ENCODE measurements around the gene PARK7. TPM values are rescaled to one million over a fixed set of nuclear protein-coding genes. Genes with fewer than 3 reads are reported as not detected.

The PARK7 gene
- total RNA-seq, 1 experiment from 2014 or later, result 448 TPM

DNA sequence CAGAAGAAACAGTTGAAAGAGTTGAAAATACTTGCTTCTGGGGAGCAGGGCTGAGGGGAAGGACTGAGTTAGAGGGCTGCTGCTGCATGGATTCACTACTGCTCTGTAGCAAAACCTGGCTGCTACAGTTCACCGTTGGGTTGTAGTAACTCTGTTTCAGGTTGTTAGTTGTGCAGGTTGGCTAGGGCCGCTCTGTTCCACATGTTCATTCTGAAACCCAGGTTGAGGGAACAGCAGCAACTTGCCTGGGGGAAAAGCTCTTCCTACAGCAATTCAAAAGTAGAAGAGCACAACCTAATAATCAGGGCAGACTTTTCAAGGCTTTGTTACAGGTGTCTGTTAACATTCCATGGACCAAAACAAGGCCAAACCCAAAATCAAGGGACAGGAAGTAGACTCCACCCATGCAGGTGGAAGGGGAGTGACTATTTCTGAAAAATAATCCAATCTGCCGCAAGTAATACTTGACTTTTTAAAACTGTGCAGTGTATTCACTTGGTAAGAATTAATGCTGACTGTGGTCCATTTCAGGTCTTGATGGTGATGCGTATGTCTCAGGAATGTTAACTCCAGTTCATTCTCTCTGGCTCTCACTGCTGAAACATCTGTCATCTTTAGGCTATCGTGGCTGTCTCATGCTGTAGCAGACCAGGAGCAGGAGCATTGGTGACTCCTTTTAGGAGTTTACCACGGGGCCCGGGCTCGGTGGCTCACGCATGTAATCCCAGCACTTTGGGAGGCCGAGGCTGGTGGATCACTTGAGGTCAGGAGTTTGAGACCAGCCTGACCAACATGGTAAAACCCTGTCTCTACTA, 5.1 kb upstream of the PARK7 start:
- Histone ChIP-seq H3K9me3 (ENCODE audit: control insufficient read depth, insufficient read depth, low read depth, low read length) (no peaks in the 10 kb centered on the region), H3K27me3 (ENCODE audit: control insufficient read depth, insufficient read depth, low read length) (no peaks in the 10 kb centered on the region), H3K4me3 (ENCODE audit: low read depth in 2 of 2, low read length in 2 of 2) (no peak overlapping the region), H3K27ac (ENCODE audit: low read length) (no peak overlapping the region; the same call in 1 of the 2 replicates), H3K36me3 (ENCODE audit: control insufficient read depth, insufficient read depth, low read length) (no peaks in the 10 kb centered on the region), H3K4me1 (ENCODE audit: control insufficient read depth, insufficient read depth, low read length) (peaks cover 6% of the 10 kb centered on the region; the same call in 1 of the 2 replicates)
- no peak for ATAC-seq
- CTCF ChIA-PET, result no interaction called here
- TF ChIP-seq, protein P1, sequence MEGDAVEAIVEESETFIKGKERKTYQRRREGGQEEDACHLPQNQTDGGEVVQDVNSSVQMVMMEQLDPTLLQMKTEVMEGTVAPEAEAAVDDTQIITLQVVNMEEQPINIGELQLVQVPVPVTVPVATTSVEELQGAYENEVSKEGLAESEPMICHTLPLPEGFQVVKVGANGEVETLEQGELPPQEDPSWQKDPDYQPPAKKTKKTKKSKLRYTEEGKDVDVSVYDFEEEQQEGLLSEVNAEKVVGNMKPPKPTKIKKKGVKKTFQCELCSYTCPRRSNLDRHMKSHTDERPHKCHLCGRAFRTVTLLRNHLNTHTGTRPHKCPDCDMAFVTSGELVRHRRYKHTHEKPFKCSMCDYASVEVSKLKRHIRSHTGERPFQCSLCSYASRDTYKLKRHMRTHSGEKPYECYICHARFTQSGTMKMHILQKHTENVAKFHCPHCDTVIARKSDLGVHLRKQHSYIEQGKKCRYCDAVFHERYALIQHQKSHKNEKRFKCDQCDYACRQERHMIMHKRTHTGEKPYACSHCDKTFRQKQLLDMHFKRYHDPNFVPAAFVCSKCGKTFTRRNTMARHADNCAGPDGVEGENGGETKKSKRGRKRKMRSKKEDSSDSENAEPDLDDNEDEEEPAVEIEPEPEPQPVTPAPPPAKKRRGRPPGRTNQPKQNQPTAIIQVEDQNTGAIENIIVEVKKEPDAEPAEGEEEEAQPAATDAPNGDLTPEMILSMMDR (IDR thresholded peaks at IDR 0.05), result no peak
- no peak for TF ChIP-seq SIN3A (IDR thresholded peaks at IDR 0.05; ENCODE audit: borderline replicate concordance, insufficient read depth, low read depth, low read length)
- TF ChIP-seq, protein P2, sequence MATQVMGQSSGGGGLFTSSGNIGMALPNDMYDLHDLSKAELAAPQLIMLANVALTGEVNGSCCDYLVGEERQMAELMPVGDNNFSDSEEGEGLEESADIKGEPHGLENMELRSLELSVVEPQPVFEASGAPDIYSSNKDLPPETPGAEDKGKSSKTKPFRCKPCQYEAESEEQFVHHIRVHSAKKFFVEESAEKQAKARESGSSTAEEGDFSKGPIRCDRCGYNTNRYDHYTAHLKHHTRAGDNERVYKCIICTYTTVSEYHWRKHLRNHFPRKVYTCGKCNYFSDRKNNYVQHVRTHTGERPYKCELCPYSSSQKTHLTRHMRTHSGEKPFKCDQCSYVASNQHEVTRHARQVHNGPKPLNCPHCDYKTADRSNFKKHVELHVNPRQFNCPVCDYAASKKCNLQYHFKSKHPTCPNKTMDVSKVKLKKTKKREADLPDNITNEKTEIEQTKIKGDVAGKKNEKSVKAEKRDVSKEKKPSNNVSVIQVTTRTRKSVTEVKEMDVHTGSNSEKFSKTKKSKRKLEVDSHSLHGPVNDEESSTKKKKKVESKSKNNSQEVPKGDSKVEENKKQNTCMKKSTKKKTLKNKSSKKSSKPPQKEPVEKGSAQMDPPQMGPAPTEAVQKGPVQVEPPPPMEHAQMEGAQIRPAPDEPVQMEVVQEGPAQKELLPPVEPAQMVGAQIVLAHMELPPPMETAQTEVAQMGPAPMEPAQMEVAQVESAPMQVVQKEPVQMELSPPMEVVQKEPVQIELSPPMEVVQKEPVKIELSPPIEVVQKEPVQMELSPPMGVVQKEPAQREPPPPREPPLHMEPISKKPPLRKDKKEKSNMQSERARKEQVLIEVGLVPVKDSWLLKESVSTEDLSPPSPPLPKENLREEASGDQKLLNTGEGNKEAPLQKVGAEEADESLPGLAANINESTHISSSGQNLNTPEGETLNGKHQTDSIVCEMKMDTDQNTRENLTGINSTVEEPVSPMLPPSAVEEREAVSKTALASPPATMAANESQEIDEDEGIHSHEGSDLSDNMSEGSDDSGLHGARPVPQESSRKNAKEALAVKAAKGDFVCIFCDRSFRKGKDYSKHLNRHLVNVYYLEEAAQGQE (IDR thresholded peaks at IDR 0.05; ENCODE audit: insufficient read depth in 1 of 2, low read depth in 2 of 2, low read length in 1 of 2), result no peak
- TF ChIP-seq TCF7L2 (IDR thresholded peaks at IDR 0.05; ENCODE audit: low read depth, low read length), result no peak
- TF ChIP-seq POLR2AphosphoS5 (IDR thresholded peaks at IDR 0.05; ENCODE audit: low read depth, low read length), result no peak
- no peak for DNase-seq (ENCODE audit: low read depth, low spot score)
- POLR2A ChIA-PET, result no interaction called here
- intact Hi-C loops (cut with micrococcal nuclease; ENCODE audit: unreplicated experiment) (no loop called here), in situ Hi-C loops (cut with HindIII; ENCODE audit: low pct_unique_long_range_greater_than_20kb, low sequenced_read_pairs) (no loop called here)
- no TSS peak for BruUV-seq (replicated peaks)

DNA sequence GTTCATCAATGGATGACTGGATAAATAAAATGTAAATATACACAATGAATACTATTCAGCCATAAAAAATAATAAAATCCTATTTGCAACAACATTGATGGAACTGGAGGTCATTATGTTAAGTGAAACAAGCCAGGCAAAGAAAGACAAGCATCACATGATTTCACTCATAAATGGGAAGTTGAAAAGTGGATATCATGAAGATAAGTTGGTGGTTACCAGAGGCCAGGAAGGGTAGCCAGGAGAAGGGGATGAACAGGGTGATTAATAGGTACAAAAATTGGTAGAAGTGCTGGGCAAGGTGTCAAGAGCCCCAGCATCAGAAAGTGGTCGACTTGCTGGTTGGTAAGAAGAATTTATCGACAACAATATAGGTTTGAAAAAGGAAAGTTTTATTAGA, 1.3 kb upstream of the PARK7 start:
- Histone ChIP-seq H3K4me1 (ENCODE audit: control insufficient read depth, insufficient read depth, low read length) (peaks cover 19% of the 10 kb centered on the region), H3K27ac (ENCODE audit: low read length) (peak overlapping the region; percentile 93; the same call in 1 of the 2 replicates), H3K4me3 (ENCODE audit: low read depth in 2 of 2, low read length in 2 of 2) (peak overlapping the region in 1 of 2 experiments; percentile 96; a peak in 1 of 4 replicates), H3K36me3 (ENCODE audit: control insufficient read depth, insufficient read depth, low read length) (peaks cover 11% of the 10 kb centered on the region), H3K27me3 (ENCODE audit: control insufficient read depth, insufficient read depth, low read length) (no peaks in the 10 kb centered on the region), H3K9me3 (ENCODE audit: control insufficient read depth, insufficient read depth, low read depth, low read length) (no peaks in the 10 kb centered on the region)
- ATAC-seq (no peak), DNase-seq (ENCODE audit: low read depth, low spot score) (no peak)
- TF ChIP-seq TCF7L2 (IDR thresholded peaks at IDR 0.05; ENCODE audit: low read depth, low read length), result no peak
- no peak for TF ChIP-seq SIN3A (IDR thresholded peaks at IDR 0.05; ENCODE audit: borderline replicate concordance, insufficient read depth, low read depth, low read length)
- TF ChIP-seq, protein P2 (IDR thresholded peaks at IDR 0.05; ENCODE audit: insufficient read depth in 1 of 2, low read depth in 2 of 2, low read length in 1 of 2), result no peak
- TF ChIP-seq POLR2AphosphoS5 (IDR thresholded peaks at IDR 0.05; ENCODE audit: low read depth, low read length), result no peak
- TF ChIP-seq, protein P1 (IDR thresholded peaks at IDR 0.05), result no peak
- intact Hi-C loops (cut with micrococcal nuclease; ENCODE audit: unreplicated experiment) (no loop called here), in situ Hi-C loops (cut with HindIII; ENCODE audit: low pct_unique_long_range_greater_than_20kb, low sequenced_read_pairs) (no loop called here)
- POLR2A ChIA-PET, result no interaction called here
- CTCF ChIA-PET, result no interaction called here
- BruUV-seq (replicated peaks), result no TSS peak

Data from Panc1 (cell line).